Measurements from ENCODE around the gene S100A10. TPM values are rescaled to one million over a fixed set of nuclear protein-coding genes. Genes with fewer than 3 reads are reported as not detected.

S100A10 gene
- polyA plus RNA-seq, 1 experiment, result 200 TPM

GRCh38 chr1:151968791-151969399 lies 24.8 kb downstream of the S100A10 start:
- TF ChIP-seq CTCF (IDR thresholded peaks at IDR 0.05; ENCODE audit: low read depth, low read length), result no peak

GRCh38 chr1:151968058-151968457 lies 25.6 kb downstream of the S100A10 start:
- peak; percentile 81 for TF ChIP-seq CTCF (IDR thresholded peaks at IDR 0.05; ENCODE audit: low read depth, low read length)
- H3K4me3 ChIP-seq (ENCODE audit: low read depth, low read length), result no peak overlapping the region
- H3K27me3 ChIP-seq (ENCODE audit: control insufficient read depth, insufficient read depth, low read length), result no peaks in the 10 kb centered on the region
- no peak overlapping the region for H3K27ac ChIP-seq (ENCODE audit: low read depth, low read length)
- POLR2A ChIA-PET, result interaction anchor here (1.1 kb wide), 1 partner anchor 34 kb away, joined by 3 read pairs; no protein-coding TSS in a partner anchor
- H3K9me3 ChIP-seq (ENCODE audit: control insufficient read depth, insufficient read depth, low read length), result no peaks in the 10 kb centered on the region
- CTCF ChIA-PET, result interaction anchor here (0.6 to 10.7 kb wide), 19 partner anchors 9 to 102 kb away, joined by 3 to 223 read pairs (median 8); no protein-coding TSS in a partner anchor
- DNase-seq (ENCODE audit: low read depth, low spot score), result no peak

More at GRCh38 chr1:151968791-151969399, 24.8 kb downstream of the S100A10 start:
- no peaks in the 10 kb centered on the region for H3K27me3 ChIP-seq (ENCODE audit: control insufficient read depth, insufficient read depth, low read length)
- H3K4me3 ChIP-seq (ENCODE audit: low read depth, low read length), result no peak overlapping the region
- no peaks in the 10 kb centered on the region for H3K9me3 ChIP-seq (ENCODE audit: control insufficient read depth, insufficient read depth, low read length)
- DNase-seq (ENCODE audit: low read depth, low spot score), result no peak
- no peak overlapping the region for H3K27ac ChIP-seq (ENCODE audit: low read depth, low read length)
- POLR2A ChIA-PET, result no interaction called here
- CTCF ChIA-PET, result interaction anchor here (0.6 to 10.7 kb wide), 15 partner anchors 8 to 103 kb away, joined by 3 to 223 read pairs (median 12); no protein-coding TSS in a partner anchor

GRCh38 chr1:151967091-151967490 lies 26.6 kb downstream of the S100A10 start:
- Histone ChIP-seq H3K4me3 (ENCODE audit: low read depth, low read length) (no peak overlapping the region), H3K9me3 (ENCODE audit: control insufficient read depth, insufficient read depth, low read length) (no peaks in the 10 kb centered on the region), H3K27me3 (ENCODE audit: control insufficient read depth, insufficient read depth, low read length) (peaks cover 2% of the 10 kb centered on the region), H3K27ac (ENCODE audit: low read depth, low read length) (no peak overlapping the region)
- ChIA-PET CTCF (interaction anchor here (1.2 to 10.7 kb wide), 10 partner anchors 10 to 67 kb away, joined by 4 to 223 read pairs (median 18); no protein-coding TSS in a partner anchor), POLR2A (no interaction called here)
- DNase-seq (ENCODE audit: low read depth, low spot score), result no peak
- no peak for TF ChIP-seq CTCF (IDR thresholded peaks at IDR 0.05; ENCODE audit: low read depth, low read length)

- H3K9me3 ChIP-seq (ENCODE audit: control insufficient read depth, insufficient read depth, low read length), result no peaks in the 10 kb centered on the region
- H3K27ac ChIP-seq (ENCODE audit: low read depth, low read length), result no peak overlapping the region
- H3K4me3 ChIP-seq (ENCODE audit: low read depth, low read length), result no peak overlapping the region
- no peak for TF ChIP-seq CTCF (IDR thresholded peaks at IDR 0.05; ENCODE audit: low read depth, low read length)
- ChIA-PET CTCF (interaction anchor here (1.1 to 10.7 kb wide), 4 partner anchors 13 to 48 kb away, joined by 3 to 223 read pairs (median 22); no protein-coding TSS in a partner anchor), POLR2A (no interaction called here)
- peaks cover 2% of the 10 kb centered on the region for H3K27me3 ChIP-seq (ENCODE audit: control insufficient read depth, insufficient read depth, low read length)
- DNase-seq (ENCODE audit: low read depth, low spot score), result no peak
Observed at GRCh38 chr1:151966061-151966460, 27.6 kb downstream of the S100A10 start.

GRCh38 chr1:151964510-151964909 lies 29.1 kb downstream of the S100A10 start:
- CTCF ChIA-PET, result interaction anchor here (10.7 kb wide), 1 partner anchor 35 kb away, joined by 223 read pairs; no protein-coding TSS in a partner anchor
- Histone ChIP-seq H3K27ac (ENCODE audit: low read depth, low read length) (no peak overlapping the region), H3K4me3 (ENCODE audit: low read depth, low read length) (no peak overlapping the region), H3K27me3 (ENCODE audit: control insufficient read depth, insufficient read depth, low read length) (peaks cover 2% of the 10 kb centered on the region), H3K9me3 (ENCODE audit: control insufficient read depth, insufficient read depth, low read length) (no peaks in the 10 kb centered on the region)
- no peak for DNase-seq (ENCODE audit: low read depth, low spot score)
- TF ChIP-seq CTCF (IDR thresholded peaks at IDR 0.05; ENCODE audit: low read depth, low read length), result no peak
- POLR2A ChIA-PET, result no interaction called here

All from AG04450 (cell line).